Measurements from ENCODE around the gene MKRN3.
A peak's percentile ranks its signal among the peaks of the same experiment; 100 is the strongest.

The MKRN3 gene

DNA sequence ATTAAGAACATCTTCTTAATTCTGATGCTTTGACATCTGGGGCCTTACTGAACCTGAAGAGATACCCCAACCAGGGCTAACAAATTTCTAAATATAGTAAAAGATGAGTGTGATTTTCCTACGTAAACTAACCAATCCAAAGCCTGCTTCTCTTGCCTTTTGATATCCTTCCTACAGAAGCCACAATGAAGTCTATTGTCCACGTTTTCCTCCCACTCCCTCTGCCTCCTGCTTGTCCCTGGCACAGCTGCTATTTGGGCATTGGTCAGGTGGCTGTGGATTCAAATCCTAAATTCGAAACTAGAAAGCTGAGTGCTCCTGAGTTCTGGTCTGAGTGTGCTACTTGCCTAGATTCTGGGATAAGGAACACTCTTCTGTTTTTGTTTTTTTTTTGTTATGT, 17.4 kb upstream of the MKRN3 start:
- no peak overlapping the region for H3K9ac ChIP-seq (ENCODE audit: low read length in 5 of 5)
- H3K36me3 ChIP-seq (ENCODE audit: control insufficient read depth in 5 of 5, insufficient read depth in 5 of 5, low read length in 5 of 5): no peaks in the 10 kb centered on the region
- H3K9me3 ChIP-seq (ENCODE audit: control insufficient read depth in 5 of 5, low read length in 5 of 5): no peaks in the 10 kb centered on the region
- no peak overlapping the region for H3K27ac ChIP-seq (ENCODE audit: low read depth, low read length)
- H3K4me1 ChIP-seq (ENCODE audit: control insufficient read depth in 5 of 5, insufficient read depth in 5 of 5, low read length in 5 of 5): no peaks in the 10 kb centered on the region
- H3K4me3 ChIP-seq (ENCODE audit: low read depth in 1 of 5, low read length in 5 of 5): no peak overlapping the region
- H3K27me3 ChIP-seq (ENCODE audit: control insufficient read depth in 5 of 5, insufficient read depth in 4 of 5, low read length in 5 of 5): no peaks in the 10 kb centered on the region

DNA sequence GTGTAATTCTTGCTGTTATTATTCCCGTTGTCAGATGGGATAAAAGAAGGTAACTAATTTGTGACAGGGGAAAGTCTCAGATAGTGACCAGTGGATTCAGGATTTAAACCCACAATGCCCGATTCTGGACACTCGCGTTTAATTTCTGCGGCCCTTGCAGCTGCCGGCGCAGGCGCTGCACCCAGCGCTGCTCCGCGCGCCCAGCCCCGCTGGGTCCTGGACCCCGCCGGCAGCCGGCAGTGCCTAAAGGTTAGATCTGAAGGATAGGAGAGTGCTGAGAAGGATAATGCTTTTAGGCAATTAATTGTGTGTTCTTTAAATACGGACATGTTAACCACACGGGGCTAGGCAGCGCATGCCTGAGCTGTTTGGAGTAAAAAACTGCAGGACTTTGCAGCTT, 3.6 kb upstream of the MKRN3 start:
- Histone ChIP-seq H3K36me3 (ENCODE audit: control insufficient read depth in 5 of 5, insufficient read depth in 5 of 5, low read length in 5 of 5) (no peaks in the 10 kb centered on the region), H3K4me3 (ENCODE audit: low read depth in 1 of 5, low read length in 5 of 5) (no peak overlapping the region), H3K9ac (ENCODE audit: low read length in 5 of 5) (no peak overlapping the region), H3K27ac (ENCODE audit: low read depth, low read length) (no peak overlapping the region), H3K27me3 (ENCODE audit: control insufficient read depth in 5 of 5, insufficient read depth in 4 of 5, low read length in 5 of 5) (peaks cover 0 to 5% (median 2%) of the 10 kb centered on the region in 5 donors), H3K4me1 (ENCODE audit: control insufficient read depth in 5 of 5, insufficient read depth in 5 of 5, low read length in 5 of 5) (no peaks in the 10 kb centered on the region), H3K9me3 (ENCODE audit: control insufficient read depth in 5 of 5, low read length in 5 of 5) (peaks cover 0 to 3% (median 0%) of the 10 kb centered on the region in 5 donors)

DNA sequence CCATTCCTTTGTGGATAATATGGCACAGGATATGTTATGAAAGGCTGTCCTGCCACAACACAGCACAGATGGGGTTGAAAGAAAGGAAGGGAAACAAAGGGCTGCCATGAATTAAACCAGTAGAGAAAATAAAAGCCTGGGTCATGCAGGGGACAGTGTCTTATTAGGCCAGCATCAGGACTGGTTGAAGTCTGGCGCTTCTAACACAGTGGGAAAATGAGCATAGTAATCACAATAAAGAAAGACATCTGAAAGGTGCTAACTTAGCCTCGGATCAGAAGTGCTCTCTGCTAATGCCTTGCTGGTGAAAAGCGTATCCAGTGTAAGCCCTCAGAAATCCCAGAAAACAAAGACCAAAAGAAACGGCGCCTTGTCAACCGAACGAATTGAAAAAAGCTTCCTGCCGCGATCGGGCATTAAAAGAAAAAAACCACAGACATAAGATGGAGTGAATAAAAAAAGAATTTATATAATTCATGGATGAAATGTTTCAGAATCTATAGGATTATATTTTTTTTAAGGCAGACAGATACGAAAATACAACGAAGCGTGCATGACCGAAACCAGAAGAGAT, 566 bp upstream of the MKRN3 start:
- Histone ChIP-seq H3K9ac (ENCODE audit: low read length in 5 of 5) (no peak overlapping the region), H3K4me1 (ENCODE audit: control insufficient read depth in 5 of 5, insufficient read depth in 5 of 5, low read length in 5 of 5) (no peaks in the 10 kb centered on the region), H3K4me3 (ENCODE audit: low read depth in 1 of 5, low read length in 5 of 5) (peak overlapping the region in 1 of 5 donors; percentile 32), H3K27me3 (ENCODE audit: control insufficient read depth in 5 of 5, insufficient read depth in 4 of 5, low read length in 5 of 5) (peaks cover 0 to 6% (median 2%) of the 10 kb centered on the region in 5 donors), H3K9me3 (ENCODE audit: control insufficient read depth in 5 of 5, low read length in 5 of 5) (peaks cover 0 to 3% (median 0%) of the 10 kb centered on the region in 5 donors), H3K27ac (ENCODE audit: low read depth, low read length) (no peak overlapping the region), H3K36me3 (ENCODE audit: control insufficient read depth in 5 of 5, insufficient read depth in 5 of 5, low read length in 5 of 5) (no peaks in the 10 kb centered on the region)

DNA sequence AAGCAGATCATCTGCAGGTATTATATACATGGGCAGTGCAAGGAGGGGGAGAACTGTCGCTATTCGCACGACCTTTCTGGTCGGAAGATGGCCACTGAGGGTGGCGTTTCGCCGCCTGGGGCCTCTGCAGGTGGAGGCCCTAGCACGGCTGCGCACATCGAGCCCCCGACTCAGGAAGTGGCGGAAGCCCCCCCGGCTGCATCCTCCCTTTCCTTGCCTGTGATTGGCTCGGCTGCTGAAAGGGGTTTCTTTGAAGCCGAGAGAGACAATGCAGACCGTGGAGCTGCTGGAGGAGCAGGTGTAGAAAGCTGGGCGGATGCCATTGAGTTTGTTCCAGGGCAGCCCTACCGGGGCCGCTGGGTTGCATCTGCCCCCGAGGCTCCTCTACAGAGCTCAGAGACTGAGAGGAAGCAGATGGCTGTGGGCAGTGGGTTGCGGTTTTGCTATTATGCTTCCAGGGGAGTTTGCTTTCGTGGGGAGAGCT, 639 bp downstream of the MKRN3 start:
- H3K9me3 ChIP-seq (ENCODE audit: control insufficient read depth in 5 of 5, low read length in 5 of 5): peaks cover 0 to 3% (median 0%) of the 10 kb centered on the region in 5 donors
- no peak overlapping the region for H3K27ac ChIP-seq (ENCODE audit: low read depth, low read length)
- H3K27me3 ChIP-seq (ENCODE audit: control insufficient read depth in 5 of 5, insufficient read depth in 4 of 5, low read length in 5 of 5): peaks cover 0 to 5% (median 2%) of the 10 kb centered on the region in 5 donors
- H3K4me1 ChIP-seq (ENCODE audit: control insufficient read depth in 5 of 5, insufficient read depth in 5 of 5, low read length in 5 of 5): no peaks in the 10 kb centered on the region
- no peaks in the 10 kb centered on the region for H3K36me3 ChIP-seq (ENCODE audit: control insufficient read depth in 5 of 5, insufficient read depth in 5 of 5, low read length in 5 of 5)
- no peak overlapping the region for H3K9ac ChIP-seq (ENCODE audit: low read length in 5 of 5)
- peak overlapping the region in 2 of 5 donors; percentile 13 to 32 for H3K4me3 ChIP-seq (ENCODE audit: low read depth in 1 of 5, low read length in 5 of 5)

DNA sequence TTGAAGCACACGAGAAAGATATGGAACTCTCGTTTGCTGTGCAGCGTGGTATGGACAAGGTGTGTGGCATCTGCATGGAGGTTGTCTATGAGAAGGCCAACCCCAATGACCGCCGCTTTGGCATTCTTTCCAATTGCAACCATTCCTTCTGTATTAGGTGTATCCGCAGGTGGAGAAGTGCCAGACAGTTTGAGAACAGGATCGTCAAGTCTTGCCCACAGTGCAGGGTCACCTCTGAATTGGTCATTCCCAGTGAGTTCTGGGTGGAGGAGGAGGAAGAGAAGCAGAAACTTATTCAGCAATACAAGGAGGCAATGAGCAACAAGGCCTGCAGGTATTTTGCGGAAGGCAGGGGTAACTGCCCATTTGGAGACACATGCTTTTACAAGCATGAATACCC, 1.2 kb downstream of the MKRN3 start:
- H3K36me3 ChIP-seq (ENCODE audit: control insufficient read depth in 5 of 5, insufficient read depth in 5 of 5, low read length in 5 of 5): no peaks in the 10 kb centered on the region
- no peak overlapping the region for H3K4me3 ChIP-seq (ENCODE audit: low read depth in 1 of 5, low read length in 5 of 5)
- peaks cover 0 to 3% (median 0%) of the 10 kb centered on the region in 5 donors for H3K9me3 ChIP-seq (ENCODE audit: control insufficient read depth in 5 of 5, low read length in 5 of 5)
- no peak overlapping the region for H3K9ac ChIP-seq (ENCODE audit: low read length in 5 of 5)
- no peak overlapping the region for H3K27ac ChIP-seq (ENCODE audit: low read depth, low read length)
- H3K27me3 ChIP-seq (ENCODE audit: control insufficient read depth in 5 of 5, insufficient read depth in 4 of 5, low read length in 5 of 5): peaks cover 0 to 5% (median 2%) of the 10 kb centered on the region in 5 donors
- no peaks in the 10 kb centered on the region for H3K4me1 ChIP-seq (ENCODE audit: control insufficient read depth in 5 of 5, insufficient read depth in 5 of 5, low read length in 5 of 5)

DNA sequence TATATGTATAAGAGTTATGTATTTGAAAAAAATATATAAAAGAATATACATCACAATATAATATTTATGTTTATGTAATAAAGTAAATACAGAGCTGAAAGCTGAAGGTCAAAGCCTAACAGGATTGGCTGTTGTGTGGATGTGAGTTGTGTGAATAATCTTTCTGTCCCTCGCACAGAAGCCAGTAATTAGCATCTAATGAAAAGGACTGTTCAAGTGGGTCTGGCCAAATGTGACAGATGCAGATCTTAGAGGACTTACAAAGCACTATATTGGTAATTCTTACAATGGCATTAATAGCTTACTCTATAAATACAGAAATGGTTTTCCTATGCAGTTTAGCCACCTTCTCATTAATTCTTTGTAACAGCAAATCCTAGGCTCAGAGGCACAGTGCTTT, 2.4 kb downstream of the MKRN3 start:
- Histone ChIP-seq H3K4me1 (ENCODE audit: control insufficient read depth in 5 of 5, insufficient read depth in 5 of 5, low read length in 5 of 5) (no peaks in the 10 kb centered on the region), H3K27ac (ENCODE audit: low read depth, low read length) (no peak overlapping the region), H3K27me3 (ENCODE audit: control insufficient read depth in 5 of 5, insufficient read depth in 4 of 5, low read length in 5 of 5) (peaks cover 0 to 3% (median 0%) of the 10 kb centered on the region in 5 donors), H3K36me3 (ENCODE audit: control insufficient read depth in 5 of 5, insufficient read depth in 5 of 5, low read length in 5 of 5) (no peaks in the 10 kb centered on the region), H3K9ac (ENCODE audit: low read length in 5 of 5) (no peak overlapping the region), H3K4me3 (ENCODE audit: low read depth in 1 of 5, low read length in 5 of 5) (no peak overlapping the region), H3K9me3 (ENCODE audit: control insufficient read depth in 5 of 5, low read length in 5 of 5) (peaks cover 0 to 3% (median 0%) of the 10 kb centered on the region in 5 donors)

DNA sequence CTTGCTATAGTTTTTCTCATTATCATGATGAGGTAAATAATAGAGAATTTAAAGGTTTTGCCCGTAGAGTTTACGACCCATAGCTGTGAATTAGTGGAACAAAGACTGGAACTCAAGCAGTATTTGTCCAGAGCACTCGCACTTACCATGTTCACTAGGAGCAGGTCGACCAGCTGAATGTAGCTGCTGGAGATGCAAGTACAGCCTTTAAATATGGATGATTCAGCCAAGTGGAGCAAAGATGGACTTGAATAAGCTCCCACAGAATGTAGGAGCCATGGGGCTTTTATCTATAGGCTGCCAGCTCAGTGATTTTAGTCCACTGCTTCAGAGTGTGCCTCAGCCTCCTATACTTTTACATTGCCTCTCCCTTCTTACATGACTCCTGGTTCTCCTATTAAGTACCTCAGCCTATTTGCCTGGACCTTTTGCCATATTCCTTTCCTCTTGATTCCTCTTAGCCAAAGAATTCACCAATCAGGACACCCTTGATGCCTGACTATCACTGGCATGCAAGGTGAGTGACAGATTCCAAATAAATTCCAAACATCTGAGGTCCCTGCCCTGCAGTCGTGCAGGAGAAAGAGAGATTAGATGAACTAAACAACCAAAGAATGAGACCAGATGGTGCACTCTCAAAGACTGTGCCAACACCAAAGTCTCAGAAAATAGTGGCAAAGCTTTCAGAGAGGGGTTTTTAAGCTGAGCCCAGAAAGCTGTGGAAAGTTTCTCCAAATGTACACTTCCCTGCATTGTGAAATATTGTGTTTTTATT, 3.9 kb downstream of the MKRN3 start:
- no peaks in the 10 kb centered on the region for H3K36me3 ChIP-seq (ENCODE audit: control insufficient read depth in 5 of 5, insufficient read depth in 5 of 5, low read length in 5 of 5)
- H3K4me3 ChIP-seq (ENCODE audit: low read depth in 1 of 5, low read length in 5 of 5): no peak overlapping the region
- H3K4me1 ChIP-seq (ENCODE audit: control insufficient read depth in 5 of 5, insufficient read depth in 5 of 5, low read length in 5 of 5): no peaks in the 10 kb centered on the region
- no peak overlapping the region for H3K27ac ChIP-seq (ENCODE audit: low read depth, low read length)
- H3K9me3 ChIP-seq (ENCODE audit: control insufficient read depth in 5 of 5, low read length in 5 of 5): peaks cover 0 to 3% (median 0%) of the 10 kb centered on the region in 5 donors
- H3K27me3 ChIP-seq (ENCODE audit: control insufficient read depth in 5 of 5, insufficient read depth in 4 of 5, low read length in 5 of 5): peaks cover 0 to 3% (median 0%) of the 10 kb centered on the region in 5 donors
- H3K9ac ChIP-seq (ENCODE audit: low read length in 5 of 5): no peak overlapping the region

DNA sequence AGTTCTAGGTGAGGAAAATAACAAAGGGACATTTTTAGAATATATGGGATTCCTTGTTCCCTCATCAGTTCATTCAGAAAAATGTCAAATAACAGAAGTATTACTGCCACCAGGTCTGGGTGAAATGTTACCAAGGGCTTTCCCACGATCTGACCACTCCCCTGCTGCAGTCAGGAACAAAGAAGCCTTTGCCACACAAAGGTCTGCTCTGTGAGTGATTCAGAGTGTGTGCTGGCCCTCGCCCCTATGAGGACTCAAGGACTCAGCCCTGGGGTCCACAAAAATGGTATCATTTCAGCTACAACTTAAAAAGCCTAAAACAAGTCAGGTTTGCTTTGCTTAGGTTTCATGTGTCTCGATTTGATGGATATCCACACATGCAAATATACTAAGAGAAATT, 5.0 kb downstream of the MKRN3 start:
- peaks cover 0 to 3% (median 0%) of the 10 kb centered on the region in 5 donors for H3K9me3 ChIP-seq (ENCODE audit: control insufficient read depth in 5 of 5, low read length in 5 of 5)
- no peaks in the 10 kb centered on the region for H3K36me3 ChIP-seq (ENCODE audit: control insufficient read depth in 5 of 5, insufficient read depth in 5 of 5, low read length in 5 of 5)
- H3K4me1 ChIP-seq (ENCODE audit: control insufficient read depth in 5 of 5, insufficient read depth in 5 of 5, low read length in 5 of 5): no peaks in the 10 kb centered on the region
- no peak overlapping the region for H3K9ac ChIP-seq (ENCODE audit: low read length in 5 of 5)
- H3K27ac ChIP-seq (ENCODE audit: low read depth, low read length): no peak overlapping the region
- no peak overlapping the region for H3K4me3 ChIP-seq (ENCODE audit: low read depth in 1 of 5, low read length in 5 of 5)
- H3K27me3 ChIP-seq (ENCODE audit: control insufficient read depth in 5 of 5, insufficient read depth in 4 of 5, low read length in 5 of 5): peaks cover 0 to 3% (median 0%) of the 10 kb centered on the region in 5 donors

DNA sequence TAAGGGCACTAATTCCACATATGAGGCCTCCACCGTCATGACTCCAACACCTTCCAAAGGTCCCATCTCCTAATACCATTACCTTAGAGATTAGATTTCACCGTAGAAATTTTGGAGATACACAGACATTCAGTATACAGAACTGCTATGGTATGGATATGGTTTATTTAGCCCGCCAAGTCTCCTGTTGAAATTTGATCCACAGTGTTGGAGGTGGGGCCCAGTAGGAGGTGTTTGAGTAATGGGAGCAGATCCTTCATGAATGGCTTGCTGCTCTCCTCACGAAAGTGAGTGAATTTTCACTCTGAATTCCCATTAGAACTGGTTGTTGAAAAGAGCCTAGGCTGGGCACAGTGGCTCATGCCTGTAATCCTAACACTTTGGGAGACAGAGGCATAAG, 7.4 kb downstream of the MKRN3 start:
- no peaks in the 10 kb centered on the region for H3K36me3 ChIP-seq (ENCODE audit: control insufficient read depth in 5 of 5, insufficient read depth in 5 of 5, low read length in 5 of 5)
- peaks cover 0 to 3% (median 0%) of the 10 kb centered on the region in 5 donors for H3K27me3 ChIP-seq (ENCODE audit: control insufficient read depth in 5 of 5, insufficient read depth in 4 of 5, low read length in 5 of 5)
- H3K9ac ChIP-seq (ENCODE audit: low read length in 5 of 5): no peak overlapping the region

DNA sequence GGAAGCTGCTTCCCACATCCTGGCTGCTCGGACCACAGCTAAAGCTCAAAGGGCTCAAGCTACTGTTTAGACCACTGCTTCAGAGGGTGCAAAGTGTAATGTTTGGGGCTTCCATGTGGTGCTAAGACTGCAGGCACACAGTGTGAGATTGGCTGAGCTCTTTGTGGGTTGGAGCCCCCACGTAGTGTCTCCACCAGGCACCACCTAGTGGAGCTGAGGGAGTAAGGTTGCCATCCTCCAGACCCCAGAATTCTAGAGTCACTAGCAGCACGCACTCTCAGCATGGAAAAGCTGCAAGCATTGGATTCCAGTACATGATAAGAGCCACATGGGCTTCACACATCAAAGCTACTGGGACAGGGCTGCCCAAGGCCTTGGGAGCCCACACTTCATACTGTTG, 9.3 kb downstream of the MKRN3 start:
- Histone ChIP-seq H3K27me3 (ENCODE audit: control insufficient read depth in 5 of 5, insufficient read depth in 4 of 5, low read length in 5 of 5) (no peaks in the 10 kb centered on the region), H3K36me3 (ENCODE audit: control insufficient read depth in 5 of 5, insufficient read depth in 5 of 5, low read length in 5 of 5) (no peaks in the 10 kb centered on the region), H3K4me3 (ENCODE audit: low read depth in 1 of 5, low read length in 5 of 5) (no peak overlapping the region), H3K9me3 (ENCODE audit: control insufficient read depth in 5 of 5, low read length in 5 of 5) (no peaks in the 10 kb centered on the region), H3K9ac (ENCODE audit: low read length in 5 of 5) (no peak overlapping the region), H3K4me1 (ENCODE audit: control insufficient read depth in 5 of 5, insufficient read depth in 5 of 5, low read length in 5 of 5) (no peaks in the 10 kb centered on the region), H3K27ac (ENCODE audit: low read depth, low read length) (no peak overlapping the region)

More for the DNA sequence above, 7.4 kb downstream of the MKRN3 start:
- H3K9me3 ChIP-seq (ENCODE audit: control insufficient read depth in 5 of 5, low read length in 5 of 5): no peaks in the 10 kb centered on the region
- no peak overlapping the region for H3K4me3 ChIP-seq (ENCODE audit: low read depth in 1 of 5, low read length in 5 of 5)
- H3K4me1 ChIP-seq (ENCODE audit: control insufficient read depth in 5 of 5, insufficient read depth in 5 of 5, low read length in 5 of 5): no peaks in the 10 kb centered on the region
- no peak overlapping the region for H3K27ac ChIP-seq (ENCODE audit: low read depth, low read length)
